Endothelial cell (in vitro differentiated cells): ENCODE results near the gene NNT. TPM values are rescaled to one million over a fixed set of nuclear protein-coding genes. Genes with fewer than 3 reads are reported as not detected.

Experiments used
- DNase-seq: peaks from one replicate; pipeline ENCODE4 v3.0.0; 2021; ENCODE audit warnings: low spot score
- H3K27ac Mint-ChIP-seq: one replicate; pipeline ENCODE4 v1.8.0; 2021; ENCODE audit warnings: mixed read lengths, inconsistent platforms; ENCODE audit not compliant: unreplicated experiment
- H3K27me3 Mint-ChIP-seq: one replicate; pipeline ENCODE4 v1.8.0; 2021; ENCODE audit warnings: mild to moderate bottlenecking, moderate library complexity, mixed read lengths, inconsistent platforms; ENCODE audit not compliant: unreplicated experiment
- H3K36me3 Mint-ChIP-seq: one replicate; pipeline ENCODE4 v1.8.0; 2021; ENCODE audit warnings: mild to moderate bottlenecking, low read depth, mixed read lengths, inconsistent platforms; ENCODE audit not compliant: unreplicated experiment
- H3K4me1 Mint-ChIP-seq: one replicate; pipeline ENCODE4 v1.8.0; 2021; ENCODE audit warnings: mild to moderate bottlenecking, mixed read lengths, inconsistent platforms; ENCODE audit not compliant: unreplicated experiment
- H3K4me3 Mint-ChIP-seq: one replicate; pipeline ENCODE4 v1.8.0; 2021; ENCODE audit warnings: mild to moderate bottlenecking, mixed read lengths, inconsistent platforms; ENCODE audit not compliant: unreplicated experiment
- H3K9me3 Mint-ChIP-seq: one replicate; pipeline ENCODE4 v1.8.0; 2021; ENCODE audit warnings: mixed read lengths, inconsistent platforms; ENCODE audit not compliant: unreplicated experiment
- total RNA-seq: library from RNA; stranded (reverse); fragmentation: NEBNext Ultra II Directional; extraction: Animal tissue kit (Norgen Biotek cat#: 25700); gene quantifications from one replicate; pipeline ENCODE4 v1.2.1, GENCODE V29; 2021; ENCODE audit not compliant: unreplicated experiment
- TF ChIP-seq, protein P1 (sequence below): fragments of 200-600 bp; sonication (generic); IDR thresholded peaks from one replicate; pipeline ENCODE4 v1.5.0; 2021; ENCODE audit warnings: antibody characterized with exemption; ENCODE audit not compliant: unreplicated experiment

NNT gene
- total RNA-seq, 1 donor from 2014 or later: 21.7 TPM

DNA sequence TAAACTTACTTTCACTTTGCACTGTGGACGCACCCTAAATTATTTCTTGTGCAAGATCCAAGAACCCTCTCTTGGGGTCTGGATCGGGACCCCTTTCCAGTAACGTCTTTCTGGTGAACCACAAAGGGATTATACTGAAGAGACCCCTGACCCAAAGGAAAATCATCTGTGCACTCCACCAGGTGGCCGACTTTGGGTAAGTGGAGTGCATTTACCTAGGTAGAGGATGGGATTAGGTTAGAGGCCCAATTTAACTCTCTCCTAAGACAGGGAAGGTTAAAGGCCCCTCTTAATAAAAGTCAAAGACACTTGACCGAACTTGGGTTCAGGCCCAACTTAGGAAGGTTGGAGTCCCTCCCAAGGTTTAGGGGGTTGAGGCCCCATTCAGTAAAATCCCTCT lies 37.9 kb upstream of the NNT start:
- no peak overlapping the region for H3K27ac Mint-ChIP-seq
- DNase-seq: no peak
- H3K36me3 Mint-ChIP-seq: no peaks in the 10 kb centered on the region
- H3K4me1 Mint-ChIP-seq: no peaks in the 10 kb centered on the region
- no peaks in the 10 kb centered on the region for H3K27me3 Mint-ChIP-seq
- no peak overlapping the region for H3K4me3 Mint-ChIP-seq
- TF ChIP-seq, protein P1, sequence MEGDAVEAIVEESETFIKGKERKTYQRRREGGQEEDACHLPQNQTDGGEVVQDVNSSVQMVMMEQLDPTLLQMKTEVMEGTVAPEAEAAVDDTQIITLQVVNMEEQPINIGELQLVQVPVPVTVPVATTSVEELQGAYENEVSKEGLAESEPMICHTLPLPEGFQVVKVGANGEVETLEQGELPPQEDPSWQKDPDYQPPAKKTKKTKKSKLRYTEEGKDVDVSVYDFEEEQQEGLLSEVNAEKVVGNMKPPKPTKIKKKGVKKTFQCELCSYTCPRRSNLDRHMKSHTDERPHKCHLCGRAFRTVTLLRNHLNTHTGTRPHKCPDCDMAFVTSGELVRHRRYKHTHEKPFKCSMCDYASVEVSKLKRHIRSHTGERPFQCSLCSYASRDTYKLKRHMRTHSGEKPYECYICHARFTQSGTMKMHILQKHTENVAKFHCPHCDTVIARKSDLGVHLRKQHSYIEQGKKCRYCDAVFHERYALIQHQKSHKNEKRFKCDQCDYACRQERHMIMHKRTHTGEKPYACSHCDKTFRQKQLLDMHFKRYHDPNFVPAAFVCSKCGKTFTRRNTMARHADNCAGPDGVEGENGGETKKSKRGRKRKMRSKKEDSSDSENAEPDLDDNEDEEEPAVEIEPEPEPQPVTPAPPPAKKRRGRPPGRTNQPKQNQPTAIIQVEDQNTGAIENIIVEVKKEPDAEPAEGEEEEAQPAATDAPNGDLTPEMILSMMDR: no peak
- no peaks in the 10 kb centered on the region for H3K9me3 Mint-ChIP-seq

DNA sequence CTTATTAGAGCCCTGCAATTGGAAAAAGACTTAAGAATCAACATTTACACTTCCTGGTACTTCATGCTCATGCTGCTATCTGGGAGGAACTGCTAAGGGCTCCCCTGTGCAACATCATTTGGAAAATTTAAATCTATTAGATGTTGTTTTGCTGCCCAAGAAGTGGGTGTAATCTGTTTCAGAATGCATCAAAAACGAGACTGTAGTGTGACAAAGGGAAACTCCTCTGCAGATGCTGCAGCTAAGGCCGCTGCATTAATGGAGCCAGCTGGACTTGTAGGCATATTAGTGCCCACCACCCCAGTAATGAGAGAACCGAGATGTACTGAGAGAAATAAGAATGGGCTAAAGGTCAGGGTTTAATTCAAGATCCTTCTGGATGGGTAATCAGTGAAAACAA lies 35.0 kb upstream of the NNT start:
- Mint-ChIP-seq H3K4me1 (no peaks in the 10 kb centered on the region), H3K36me3 (no peaks in the 10 kb centered on the region), H3K4me3 (no peak overlapping the region), H3K27ac (no peak overlapping the region), H3K9me3 (no peaks in the 10 kb centered on the region), H3K27me3 (no peaks in the 10 kb centered on the region)
- TF ChIP-seq, protein P1: no peak
- DNase-seq: no peak

DNA sequence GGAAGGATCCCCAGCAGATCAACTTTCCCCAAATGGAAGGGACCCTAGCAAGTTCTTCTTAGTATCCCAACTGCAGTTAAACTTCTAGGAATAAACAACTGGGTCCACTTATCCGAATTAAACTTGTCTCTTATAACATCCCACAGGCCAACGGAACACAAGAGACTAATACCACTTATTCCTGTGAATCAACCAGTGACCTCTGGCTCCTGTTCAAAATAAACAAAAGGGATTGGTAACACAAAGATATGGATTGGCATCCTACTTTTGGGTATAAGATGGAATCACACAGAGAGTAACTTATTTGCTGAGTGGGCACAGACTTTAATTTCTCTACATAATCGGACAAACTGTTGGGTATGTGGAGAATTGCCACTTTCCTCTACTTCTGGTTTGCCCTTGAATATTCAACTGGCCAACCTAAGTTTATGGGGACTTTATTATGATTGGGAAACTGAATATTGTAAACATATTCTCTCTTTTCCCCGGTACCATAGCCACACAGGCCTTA lies 33.7 kb upstream of the NNT start:
- H3K27me3 Mint-ChIP-seq: no peaks in the 10 kb centered on the region
- no peaks in the 10 kb centered on the region for H3K4me1 Mint-ChIP-seq
- no peak overlapping the region for H3K27ac Mint-ChIP-seq
- TF ChIP-seq, protein P1: no peak
- DNase-seq: no peak
- H3K4me3 Mint-ChIP-seq: no peak overlapping the region
- no peaks in the 10 kb centered on the region for H3K9me3 Mint-ChIP-seq
- no peaks in the 10 kb centered on the region for H3K36me3 Mint-ChIP-seq

DNA sequence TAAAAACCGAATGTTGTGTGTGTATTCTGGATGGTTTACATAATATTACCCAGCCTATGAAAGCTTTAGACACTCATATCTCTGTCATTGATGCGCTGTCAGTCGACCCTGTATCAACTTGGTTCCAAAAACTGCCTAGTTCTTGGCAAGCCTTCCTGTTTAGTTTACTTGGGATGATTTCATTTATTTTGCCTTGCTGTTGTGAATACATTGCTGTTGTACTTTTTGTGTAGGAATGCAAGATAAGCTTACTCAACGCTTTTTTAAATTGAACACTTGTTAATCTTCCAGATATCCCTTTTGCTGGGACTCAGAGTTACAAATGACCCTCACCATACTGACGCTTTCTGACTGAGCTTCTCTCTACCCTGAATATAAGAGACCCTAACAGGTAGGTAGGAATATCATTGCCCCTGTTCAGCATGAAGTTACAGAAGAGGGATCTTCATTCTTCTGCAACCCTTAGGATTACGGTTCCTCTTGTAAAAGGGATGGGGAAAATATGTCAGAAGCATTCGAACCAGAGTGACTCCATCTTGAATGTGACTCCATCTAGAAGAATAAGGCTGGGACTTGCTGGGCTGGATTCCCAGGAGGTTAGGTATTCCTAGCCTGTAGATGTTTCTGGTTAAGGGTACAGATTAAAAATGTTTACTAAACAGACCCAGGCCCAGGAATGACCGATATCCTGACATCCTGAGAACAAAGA lies 32.4 kb upstream of the NNT start:
- no peak overlapping the region for H3K27ac Mint-ChIP-seq
- no peaks in the 10 kb centered on the region for H3K9me3 Mint-ChIP-seq
- DNase-seq: no peak
- TF ChIP-seq, protein P1: no peak
- H3K4me3 Mint-ChIP-seq: no peak overlapping the region
- H3K36me3 Mint-ChIP-seq: no peaks in the 10 kb centered on the region
- no peaks in the 10 kb centered on the region for H3K4me1 Mint-ChIP-seq
- no peaks in the 10 kb centered on the region for H3K27me3 Mint-ChIP-seq

DNA sequence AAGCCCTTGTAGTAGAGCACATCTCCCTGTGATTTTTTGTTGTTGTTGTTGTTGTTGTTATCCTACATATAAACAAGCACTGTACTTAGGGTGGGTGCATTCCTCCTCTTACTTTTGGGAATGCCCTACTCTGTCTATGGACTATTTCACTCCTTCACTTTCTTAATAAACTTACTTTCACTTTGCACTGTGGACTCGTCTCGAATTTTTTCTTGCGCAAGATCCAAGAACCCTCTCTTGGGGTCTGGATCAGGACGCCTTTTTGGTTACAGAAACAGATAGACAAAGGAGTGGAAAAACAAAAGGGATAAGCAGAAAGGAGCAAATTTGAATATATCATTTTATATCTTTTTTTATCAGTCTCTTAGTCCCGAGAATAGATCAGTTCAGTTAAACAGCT lies 31.7 kb upstream of the NNT start:
- no peak for DNase-seq
- TF ChIP-seq, protein P1: no peak
- Mint-ChIP-seq H3K27me3 (no peaks in the 10 kb centered on the region), H3K36me3 (no peaks in the 10 kb centered on the region), H3K4me1 (no peaks in the 10 kb centered on the region), H3K27ac (no peak overlapping the region), H3K9me3 (no peaks in the 10 kb centered on the region), H3K4me3 (no peak overlapping the region)
